Stimulated activated CD4-positive, alpha-beta T cell treated with anti-CD3 and anti-CD28 coated beads, Interleukin-15, amount 100 ng/mL, for 1 hour (primary cell): ENCODE measurements around the gene TEX19.
A peak's percentile ranks its signal among the peaks of the same experiment; 100 is the strongest.

Experiments
- DNase-seq, 2 donors: peaks; one replicate each; pipeline ENCODE4 v3.0.0-alpha.2; 2020; ENCODE audit warnings: low read depth in 1 of 2, low spot score in 1 of 2

TEX19 gene

DNA sequence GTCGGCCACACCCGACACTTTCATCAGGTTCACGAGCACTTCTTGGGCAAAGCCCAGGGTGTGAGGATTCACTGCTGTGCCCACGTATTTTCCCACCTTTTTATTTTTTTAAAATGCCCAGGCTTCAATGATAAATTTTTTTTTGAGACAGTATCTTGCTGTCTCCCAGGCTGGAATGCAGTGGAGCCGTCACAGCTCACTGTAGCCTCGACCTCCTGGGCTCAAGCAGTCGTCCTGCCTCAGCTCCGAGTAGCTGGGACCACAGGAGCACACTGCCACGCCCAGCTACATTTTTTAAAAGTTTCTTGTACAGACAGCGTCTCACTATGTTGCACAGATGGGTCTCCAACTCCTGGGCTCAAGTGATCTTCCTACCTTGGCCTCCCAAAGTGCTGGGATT, 30.3 kb downstream of the TEX19 start:
- no peak for DNase-seq

DNA sequence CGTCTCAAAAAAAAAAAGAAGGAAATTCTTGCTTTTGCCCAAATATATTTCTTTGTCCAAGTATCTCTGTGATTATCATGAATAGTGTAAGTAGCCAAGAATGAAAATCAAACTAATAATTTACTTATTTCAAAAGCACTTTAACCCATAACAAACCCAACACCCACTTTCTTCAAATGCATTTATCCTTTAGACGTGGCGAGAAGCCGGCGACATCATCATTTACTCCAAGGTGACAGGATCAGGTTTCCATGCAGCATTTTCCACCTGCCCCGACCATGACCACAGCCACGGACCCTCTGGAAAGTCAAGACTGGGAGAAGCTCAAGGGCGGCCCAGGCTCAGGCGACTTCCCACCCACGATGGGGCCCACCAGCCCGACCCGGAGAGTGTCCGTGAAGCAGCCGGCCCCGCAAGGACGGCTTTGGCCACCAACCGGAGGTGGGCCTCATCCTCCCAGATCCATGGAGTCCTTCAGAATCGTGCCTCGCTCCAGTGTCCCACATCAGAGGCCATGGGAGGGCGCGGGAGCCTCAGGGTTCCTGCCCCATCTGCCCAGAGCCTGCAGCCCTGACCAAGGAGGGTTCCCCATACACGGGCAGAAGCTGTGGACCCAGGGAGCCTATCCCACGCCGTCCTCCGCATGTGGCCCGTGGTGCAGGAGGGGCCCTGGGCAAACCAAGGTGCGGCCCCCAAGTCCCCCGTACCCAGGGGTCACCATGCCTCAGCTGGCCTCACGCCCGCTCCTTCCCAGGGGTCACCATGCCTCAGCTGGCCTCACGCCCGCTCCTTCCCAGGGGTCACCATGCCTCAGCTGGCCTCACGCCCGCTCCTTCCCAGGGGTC, 31.2 kb downstream of the TEX19 start:
- DNase-seq, result no peak

DNA sequence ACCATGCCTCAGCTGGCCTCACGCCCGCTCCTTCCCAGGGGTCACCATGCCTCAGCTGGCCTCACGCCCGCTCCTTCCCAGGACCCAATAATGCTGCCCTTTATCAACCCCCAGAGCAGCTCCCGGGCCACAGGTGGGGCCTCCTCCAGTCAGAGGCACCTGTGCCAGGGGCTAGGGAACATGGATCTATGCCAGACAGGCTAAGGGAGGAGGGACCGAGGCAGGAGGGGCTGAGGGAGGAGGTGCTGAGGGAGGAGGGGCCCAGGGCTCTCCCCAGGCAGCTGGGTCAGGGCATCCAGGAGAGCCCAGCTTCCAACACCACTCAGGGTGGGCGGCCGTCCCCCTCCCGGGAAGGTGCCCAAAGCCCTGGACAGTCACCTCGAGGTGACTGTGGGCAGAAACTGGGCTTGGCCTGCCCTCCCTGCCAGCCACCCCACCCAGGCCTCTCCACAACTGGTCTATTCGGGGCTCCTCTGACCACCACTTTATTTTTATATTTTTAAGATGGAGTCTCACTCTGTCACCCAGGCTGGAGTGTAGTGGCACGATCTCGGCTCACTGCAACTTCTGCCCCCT, 31.9 kb downstream of the TEX19 start:
- no peak for DNase-seq

GRCh38 chr17:82391496-82392066, 32.5 kb downstream of the TEX19 start:
- DNase-seq, result no peak

DNA sequence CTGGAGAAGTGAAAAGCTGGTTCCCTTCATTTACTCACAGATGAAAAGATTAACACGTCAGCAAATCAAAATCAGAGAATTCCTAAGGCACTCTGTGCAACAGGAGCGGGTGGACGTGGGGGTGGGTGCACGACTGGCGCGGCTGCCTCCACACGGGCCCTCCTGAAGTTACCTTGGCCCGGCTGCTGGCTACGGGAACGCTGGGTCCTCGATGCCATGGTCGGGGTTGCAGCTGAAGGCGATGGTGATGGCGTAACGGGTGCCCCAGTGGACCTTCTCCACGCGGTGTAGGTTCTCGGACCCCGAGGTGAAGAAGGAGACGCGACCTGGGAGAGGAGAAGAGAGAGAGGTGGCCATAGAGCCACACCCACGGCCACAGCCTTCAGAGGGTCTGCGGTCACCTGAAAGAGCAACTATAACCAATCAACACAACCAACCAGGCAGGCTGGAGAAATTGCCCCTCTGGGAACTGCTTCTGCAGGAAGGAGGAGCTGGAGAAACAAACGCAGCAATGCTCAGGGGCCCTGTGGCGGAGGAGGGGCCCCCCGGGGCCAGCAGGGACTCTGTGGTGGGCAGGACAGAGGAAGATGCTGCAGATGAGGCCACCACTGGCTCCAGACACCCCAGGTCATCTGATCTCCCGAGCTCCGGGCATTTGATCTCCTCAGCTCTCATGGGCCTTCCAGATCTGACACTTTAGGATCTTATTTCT, 33.3 kb downstream of the TEX19 start:
- no peak for DNase-seq

GRCh38 chr17:82392941-82393340, 33.9 kb downstream of the TEX19 start:
- no peak for DNase-seq

- DNase-seq, result no peak
These were observed 35.2 kb downstream of the TEX19 start for GRCh38 chr17:82394278-82394677.

- DNase-seq, result no peak
These were observed 37.8 kb downstream of the TEX19 start for GRCh38 chr17:82396601-82397435.

DNA sequence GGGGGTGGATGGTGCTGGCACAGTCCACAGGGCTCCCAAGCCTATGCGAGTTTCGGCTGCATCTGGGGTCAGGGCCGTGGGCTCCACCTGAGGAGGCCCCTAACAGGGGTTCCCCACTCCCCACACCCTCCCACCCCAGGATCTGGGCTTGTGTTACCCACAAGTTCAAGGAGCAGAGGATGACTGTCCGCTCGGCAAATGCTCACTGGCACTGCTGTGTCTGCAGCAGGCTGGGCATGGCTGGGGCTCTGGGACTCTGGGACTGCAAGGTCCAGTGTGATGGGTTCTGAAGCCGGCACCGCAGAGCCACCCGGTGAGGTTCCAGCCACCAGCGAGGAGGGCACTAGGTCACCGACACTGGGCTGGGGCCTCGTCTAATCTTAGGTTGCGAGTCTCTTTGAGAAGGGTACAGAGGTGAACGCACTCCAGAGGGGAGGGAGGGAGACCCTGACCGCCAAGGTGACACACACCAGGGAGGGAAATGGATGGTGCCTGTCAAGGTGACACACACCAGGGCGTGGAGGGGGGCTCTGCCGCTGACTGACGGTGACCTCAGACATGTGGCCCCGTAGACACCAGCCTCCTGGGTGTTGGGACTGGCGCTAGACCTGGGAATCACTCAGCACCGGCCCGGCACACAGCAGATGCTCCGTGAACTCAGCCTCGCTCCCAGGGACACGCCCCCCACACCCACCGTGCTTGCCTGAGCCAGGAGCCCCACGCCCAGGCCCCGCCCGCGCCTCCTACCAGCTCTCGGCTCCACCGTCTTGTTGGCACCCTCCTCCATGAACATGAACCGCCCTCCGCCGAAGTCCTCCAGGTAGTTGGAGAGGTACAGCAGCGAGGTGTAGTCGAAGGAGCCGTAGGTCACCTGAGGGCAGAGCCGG, 38.6 kb downstream of the TEX19 start:
- no peak for DNase-seq

GRCh38 chr17:82399041-82399441, 40.0 kb downstream of the TEX19 start:
- DNase-seq, result no peak

DNA sequence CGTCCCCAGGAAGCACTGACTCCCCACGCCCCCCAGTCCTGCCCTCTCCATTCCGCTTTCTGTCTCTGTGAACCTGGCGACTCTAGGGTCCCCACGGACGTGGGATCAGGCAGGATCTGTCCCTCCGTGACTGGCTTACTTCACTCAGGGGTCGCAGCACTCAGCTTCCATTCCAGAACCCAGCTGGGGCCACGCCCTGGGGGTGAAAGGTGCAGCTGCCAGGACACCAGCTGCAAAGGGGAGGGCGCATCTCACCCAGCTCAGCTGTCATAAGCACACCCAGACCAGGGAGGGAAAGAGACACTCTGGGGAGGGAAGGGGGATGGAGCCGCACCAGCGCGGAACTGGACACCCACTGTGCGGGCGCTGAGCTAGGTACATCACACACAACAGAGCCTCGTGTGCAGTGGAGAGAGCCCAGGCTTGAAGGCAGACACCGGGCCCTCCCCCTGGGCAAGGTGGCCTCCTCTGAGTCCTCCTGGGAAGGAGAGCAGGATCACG, 40.6 kb downstream of the TEX19 start:
- DNase-seq, result no peak

DNA sequence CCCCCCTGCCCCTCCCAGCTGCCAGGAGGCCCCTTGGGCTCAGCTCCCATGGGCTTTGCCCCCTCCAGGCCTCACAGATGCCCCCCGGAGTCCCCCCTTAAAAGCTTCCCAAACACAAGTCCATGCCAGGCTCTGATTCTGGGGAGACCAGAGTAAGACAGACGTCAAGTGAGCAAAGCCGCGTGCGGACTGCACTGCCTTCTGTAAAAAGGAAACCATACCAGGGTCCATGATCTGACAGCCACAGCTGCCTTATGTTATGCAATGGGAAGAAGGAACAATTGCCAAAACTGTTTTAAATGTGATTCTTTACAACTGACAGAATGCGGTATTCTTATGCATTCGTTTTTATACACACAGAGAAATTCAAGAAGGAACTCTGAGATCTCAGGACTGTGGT, 41.2 kb downstream of the TEX19 start:
- no peak for DNase-seq

DNA sequence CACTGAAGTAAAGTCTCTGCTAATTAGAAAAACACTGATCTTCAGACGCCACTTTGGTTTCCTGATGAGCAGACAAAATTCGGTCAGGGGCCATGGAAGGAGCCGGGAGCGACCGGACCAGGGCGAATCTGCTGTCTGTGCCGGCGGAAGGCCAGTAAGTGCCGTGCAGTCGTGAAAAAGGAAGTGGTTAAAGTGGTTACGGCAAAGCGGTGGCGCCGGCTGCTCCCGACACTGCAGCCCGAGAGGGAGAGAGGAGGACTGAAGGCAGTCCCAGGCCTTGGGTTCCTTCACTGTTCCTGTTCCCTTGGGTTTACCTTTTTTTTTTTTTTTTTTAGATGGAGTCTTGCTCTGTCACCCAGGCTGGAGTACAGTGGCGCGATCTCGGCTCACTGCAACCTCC, 41.8 kb downstream of the TEX19 start:
- peak; percentile 10 to 13 for DNase-seq

- no peak for DNase-seq
These were observed 43.8 kb downstream of the TEX19 start for GRCh38 chr17:82402865-82403264.

DNA sequence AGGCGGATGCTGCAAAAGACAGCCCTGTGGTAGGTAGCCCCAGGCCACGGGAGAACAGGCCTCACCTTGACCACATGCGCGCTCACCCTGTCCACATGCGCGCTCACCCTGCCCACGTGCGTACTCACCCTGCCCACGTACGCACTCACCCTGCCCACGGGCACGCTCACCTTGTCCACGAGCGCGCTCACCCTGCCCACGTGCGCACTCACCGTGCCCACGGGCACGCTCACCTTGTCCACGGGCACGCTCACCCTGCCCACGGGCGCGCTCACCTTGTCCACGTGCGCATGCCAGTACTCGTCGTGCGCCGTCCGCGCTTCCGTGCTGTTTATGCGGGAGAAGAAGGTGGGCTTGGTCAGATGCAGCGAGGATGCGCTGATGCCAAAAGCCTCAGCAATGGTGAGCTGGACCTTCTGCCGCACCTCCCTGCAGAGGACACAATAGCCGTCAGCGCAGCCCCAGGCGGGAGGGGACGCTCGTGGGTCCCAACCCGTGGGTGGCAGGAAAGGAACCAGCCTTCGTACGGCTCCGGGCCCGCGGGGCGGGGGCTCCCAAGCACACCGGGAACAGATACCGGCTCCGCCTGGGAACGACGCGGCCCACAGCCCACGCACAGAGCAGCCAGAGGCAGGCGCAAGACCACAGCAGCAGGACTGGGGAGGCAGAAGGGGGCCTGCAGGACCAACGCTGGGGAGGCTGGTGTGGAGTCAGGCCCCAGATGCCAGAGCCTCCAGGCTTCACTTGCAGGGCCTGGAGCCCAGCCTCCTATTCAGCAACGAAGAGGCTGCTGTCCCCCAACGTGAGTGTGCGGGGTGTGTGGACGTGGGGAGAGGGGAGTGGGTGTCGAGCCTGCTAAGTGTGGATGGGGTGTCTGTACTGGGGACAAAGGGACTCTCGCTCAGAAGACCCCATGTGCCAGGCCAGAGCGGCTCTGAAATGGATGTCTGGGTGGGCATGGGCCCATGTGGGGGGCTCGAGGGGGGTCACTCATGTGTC, 44.9 kb downstream of the TEX19 start:
- no peak for DNase-seq

GRCh38 chr17:82405051-82405450, 46.0 kb downstream of the TEX19 start:
- no peak for DNase-seq

DNA sequence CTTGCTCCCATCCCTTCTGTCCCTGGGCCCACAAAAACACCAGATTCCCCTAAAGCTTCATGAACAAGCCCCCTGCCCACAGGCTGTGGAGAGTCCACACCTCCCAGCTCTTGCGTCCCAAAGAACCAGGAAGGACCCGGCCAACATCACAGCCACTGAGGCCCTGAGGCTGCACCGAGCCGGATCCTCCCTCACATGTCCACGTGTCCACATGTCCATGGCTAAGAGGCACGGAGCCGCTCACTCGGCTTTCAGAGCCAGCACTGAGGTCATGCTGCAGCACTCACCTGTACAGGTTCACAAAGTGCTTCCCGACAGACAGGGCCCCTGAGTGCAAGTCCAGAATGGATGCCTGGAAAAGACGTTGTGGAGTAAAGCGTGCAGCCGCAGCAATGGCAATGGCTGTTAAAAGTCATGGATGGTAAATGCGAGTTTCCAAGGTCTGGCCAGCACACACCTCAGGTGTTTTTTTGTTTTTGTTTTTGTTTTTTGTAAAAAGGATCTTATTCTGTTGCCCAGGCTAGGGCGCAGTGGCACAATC, 47.2 kb downstream of the TEX19 start:
- no peak for DNase-seq

DNA sequence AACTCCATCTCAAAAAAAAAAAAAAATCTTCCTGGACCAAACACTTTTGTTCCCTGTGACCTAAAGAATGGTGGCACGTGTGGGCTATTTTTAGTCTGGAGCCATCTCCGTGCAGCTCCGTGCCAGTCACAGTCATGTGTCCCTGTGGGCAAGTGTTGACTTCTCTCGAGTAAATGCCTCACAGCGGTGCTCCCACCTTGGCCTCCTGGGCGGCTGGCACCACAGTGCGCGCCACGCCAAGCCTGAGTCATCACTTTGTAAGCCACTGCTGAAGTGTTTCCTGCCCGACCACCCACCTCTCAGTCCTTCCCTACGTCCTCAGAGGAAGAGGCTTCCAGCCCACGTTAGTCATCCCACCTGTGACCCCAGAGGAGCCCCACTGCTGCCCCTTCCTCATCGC, 48.2 kb downstream of the TEX19 start:
- no peak for DNase-seq
